ENCODE results near the gene SLC22A16.
"Not testable (repeated sequence)": the region's sequence is repeated elsewhere in the genome, so short reads cannot be mapped to it uniquely, and the experiment has no call there.

SLC22A16 gene

DNA sequence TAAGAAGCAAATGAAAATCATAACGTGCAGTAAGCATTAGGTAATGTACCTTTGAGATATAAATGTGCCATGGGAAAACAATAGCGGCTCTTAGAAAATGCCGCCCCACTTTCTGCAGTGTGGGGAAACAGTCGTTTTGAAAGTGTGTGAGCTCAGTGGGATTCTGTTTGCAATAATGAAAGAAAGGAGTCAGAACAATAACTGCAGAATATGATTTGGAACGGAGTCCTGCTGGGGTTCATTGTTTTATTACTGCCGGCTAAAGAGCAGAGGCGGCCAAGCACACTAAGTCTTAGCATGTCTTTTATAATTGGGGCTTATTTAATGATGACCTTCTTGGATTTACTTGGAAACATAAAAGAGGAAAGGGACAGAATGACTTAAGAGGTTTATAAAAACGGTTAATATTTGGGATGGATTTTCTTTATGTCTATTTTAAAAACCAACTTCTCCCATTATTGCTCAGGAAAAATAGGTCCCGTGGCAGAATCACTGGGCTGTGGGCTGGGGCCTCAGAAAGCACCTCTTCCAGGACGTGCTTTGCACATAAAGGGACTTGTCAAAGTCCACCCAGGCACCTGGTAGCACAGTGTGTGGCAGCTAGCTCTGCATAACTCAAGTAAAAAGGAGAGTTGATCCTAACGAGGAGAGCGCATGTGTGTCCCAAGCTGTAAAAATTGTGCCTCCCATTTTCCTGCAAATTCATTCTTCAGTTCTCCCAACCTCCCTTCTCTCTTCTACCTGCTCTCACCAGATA lies 44.0 kb upstream of the SLC22A16 start:
- TF ChIP-seq, protein P1, sequence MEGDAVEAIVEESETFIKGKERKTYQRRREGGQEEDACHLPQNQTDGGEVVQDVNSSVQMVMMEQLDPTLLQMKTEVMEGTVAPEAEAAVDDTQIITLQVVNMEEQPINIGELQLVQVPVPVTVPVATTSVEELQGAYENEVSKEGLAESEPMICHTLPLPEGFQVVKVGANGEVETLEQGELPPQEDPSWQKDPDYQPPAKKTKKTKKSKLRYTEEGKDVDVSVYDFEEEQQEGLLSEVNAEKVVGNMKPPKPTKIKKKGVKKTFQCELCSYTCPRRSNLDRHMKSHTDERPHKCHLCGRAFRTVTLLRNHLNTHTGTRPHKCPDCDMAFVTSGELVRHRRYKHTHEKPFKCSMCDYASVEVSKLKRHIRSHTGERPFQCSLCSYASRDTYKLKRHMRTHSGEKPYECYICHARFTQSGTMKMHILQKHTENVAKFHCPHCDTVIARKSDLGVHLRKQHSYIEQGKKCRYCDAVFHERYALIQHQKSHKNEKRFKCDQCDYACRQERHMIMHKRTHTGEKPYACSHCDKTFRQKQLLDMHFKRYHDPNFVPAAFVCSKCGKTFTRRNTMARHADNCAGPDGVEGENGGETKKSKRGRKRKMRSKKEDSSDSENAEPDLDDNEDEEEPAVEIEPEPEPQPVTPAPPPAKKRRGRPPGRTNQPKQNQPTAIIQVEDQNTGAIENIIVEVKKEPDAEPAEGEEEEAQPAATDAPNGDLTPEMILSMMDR (IDR thresholded peaks at IDR 0.05; ENCODE audit: extremely low read depth, missing control alignments), result no peak
- no peak for DNase-seq (ENCODE audit: low spot score)

DNA sequence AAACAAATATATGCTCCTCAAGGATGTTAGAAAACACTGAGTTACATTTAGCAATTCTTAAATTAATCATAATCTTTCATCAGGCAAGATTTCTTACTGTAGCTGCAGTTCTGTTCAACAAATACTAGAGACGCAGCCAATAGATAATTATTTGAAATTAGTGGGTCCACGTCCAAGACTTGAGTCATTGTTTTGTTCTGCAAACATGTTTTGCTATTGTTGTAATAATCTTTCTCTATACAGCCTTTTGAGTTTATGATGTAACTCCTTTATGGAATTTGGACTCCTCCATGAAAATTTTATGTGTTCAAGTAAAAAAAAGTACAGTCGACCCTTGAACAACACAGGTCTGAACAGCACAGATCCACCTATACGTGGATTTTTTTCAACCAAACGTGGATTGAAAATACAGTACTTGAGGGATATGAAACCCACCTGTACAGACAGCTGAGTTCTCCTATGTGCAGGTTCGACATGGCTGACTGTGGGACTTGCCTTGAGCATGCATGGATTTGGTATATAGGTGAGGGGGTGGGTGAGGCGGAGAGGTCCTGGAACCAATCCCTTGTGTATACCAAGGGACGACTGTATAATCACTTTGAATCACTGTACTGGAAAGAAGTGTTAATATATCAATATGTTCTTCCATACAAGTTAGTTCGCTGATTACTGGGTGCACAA lies 41.3 kb upstream of the SLC22A16 start:
- TF ChIP-seq, protein P1 (IDR thresholded peaks at IDR 0.05; ENCODE audit: extremely low read depth, missing control alignments), result no peak
- DNase-seq (ENCODE audit: low spot score), result no peak

DNA sequence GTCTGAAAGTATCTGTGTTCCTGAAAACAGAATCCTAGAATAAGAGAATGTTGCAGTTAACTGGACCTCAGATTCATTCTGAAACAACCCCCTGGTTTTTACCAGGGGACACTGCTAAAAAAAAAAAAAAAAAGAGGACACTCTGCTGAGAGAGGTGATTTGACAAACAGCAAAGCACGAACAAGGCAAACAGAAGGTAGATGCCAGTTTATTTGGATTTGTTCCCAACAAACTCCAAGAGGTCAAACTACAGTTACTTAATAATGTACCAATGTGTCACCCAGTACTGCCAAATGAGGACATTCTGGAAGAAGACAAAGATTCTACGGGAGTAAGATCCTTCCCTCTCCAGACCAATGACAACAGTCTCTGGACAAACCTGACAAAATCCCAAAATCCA lies 40.6 kb upstream of the SLC22A16 start:
- no peak for DNase-seq (ENCODE audit: low spot score)
- TF ChIP-seq, protein P1 (IDR thresholded peaks at IDR 0.05; ENCODE audit: extremely low read depth, missing control alignments), result no peak

DNA sequence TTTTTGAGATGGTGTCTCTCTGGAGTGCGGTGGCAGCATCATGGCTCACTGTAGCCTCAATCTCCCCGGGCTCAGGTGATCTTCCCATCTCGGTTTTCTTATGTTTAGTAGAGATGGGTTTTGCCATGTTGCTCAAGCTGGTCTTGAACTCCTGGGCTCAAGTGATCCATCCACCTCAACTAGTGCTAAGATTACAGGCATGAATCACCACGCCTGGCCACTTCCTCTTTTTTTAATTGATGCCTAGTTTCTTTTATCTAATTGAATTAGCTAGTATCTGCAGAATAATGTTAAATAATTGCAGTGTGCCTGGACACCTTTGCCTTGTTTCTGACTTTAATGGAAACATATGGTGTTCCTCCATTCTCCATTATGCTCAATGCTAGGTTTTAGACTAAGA lies 38.4 kb upstream of the SLC22A16 start:
- TF ChIP-seq, protein P1 (IDR thresholded peaks at IDR 0.05; ENCODE audit: extremely low read depth, missing control alignments), result no peak
- no peak for DNase-seq (ENCODE audit: low spot score)

DNA sequence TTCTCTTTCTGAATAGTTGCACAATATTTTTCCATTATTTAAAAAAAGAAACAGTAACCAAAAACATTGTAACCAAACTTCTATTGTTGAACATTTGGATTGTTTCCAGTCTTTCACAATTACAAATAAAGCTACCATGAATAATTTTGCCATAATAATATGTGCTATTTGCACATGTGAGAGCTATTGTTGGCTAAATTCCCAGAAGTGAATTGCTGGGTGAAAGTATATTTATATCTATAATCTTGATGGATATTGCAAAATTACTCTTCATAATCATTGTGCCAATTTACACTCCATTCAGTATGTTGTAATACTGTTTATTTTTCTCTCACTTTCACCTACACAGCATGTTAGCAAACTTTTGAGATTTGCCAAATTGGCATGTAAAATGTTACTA lies 36.6 kb upstream of the SLC22A16 start:
- DNase-seq (ENCODE audit: low spot score), result no peak
- TF ChIP-seq, protein P1 (IDR thresholded peaks at IDR 0.05; ENCODE audit: extremely low read depth, missing control alignments), result no peak

- DNase-seq (ENCODE audit: low spot score), result not testable (repeated sequence)
Observed at GRCh38 chr6:110512549-110512948, 36.1 kb upstream of the SLC22A16 start.

GRCh38 chr6:110511401-110511800 lies 35.0 kb upstream of the SLC22A16 start:
- no peak for DNase-seq (ENCODE audit: low spot score)
- TF ChIP-seq, protein P1 (IDR thresholded peaks at IDR 0.05; ENCODE audit: extremely low read depth, missing control alignments), result no peak

Measured in GM20000 (cell line).